ENCODE data around the gene MICAL3. TPM values are rescaled to one million over a fixed set of nuclear protein-coding genes. Genes with fewer than 3 reads are reported as not detected.

The MICAL3 gene
- total RNA-seq, 1 donor from 2014 or later: 33.6 TPM

DNA sequence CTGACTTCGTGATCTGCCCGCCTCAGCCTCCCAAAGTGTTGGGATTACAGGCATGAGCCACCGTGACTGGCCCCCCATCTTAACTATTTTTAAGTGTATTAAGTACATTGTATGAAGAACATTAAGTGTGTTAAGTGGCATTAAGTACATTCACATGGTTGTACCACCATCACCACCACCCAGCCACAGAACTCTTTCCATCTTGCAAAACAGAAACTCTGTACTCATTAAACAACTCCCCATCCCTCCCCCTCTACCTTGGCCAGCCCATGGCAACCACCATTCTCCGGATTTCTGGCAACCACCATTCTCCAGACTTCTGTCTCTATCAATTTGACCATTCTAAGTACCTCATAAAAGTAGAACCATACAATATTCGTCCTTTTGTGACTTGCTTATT lies 35.6 kb upstream of the MICAL3 start:
- H3K79me2 ChIP-seq (ENCODE audit: low read depth): no peaks in the 10 kb centered on the region
- Mint-ChIP-seq H3K36me3 (no peaks in the 10 kb centered on the region), H3K9me3 (no peaks in the 10 kb centered on the region), H3K27me3 (ENCODE audit: insufficient read depth, low read depth) (peaks cover 1% of the 10 kb centered on the region), H3K27ac (no peak overlapping the region), H3K4me1 (peaks cover 5% of the 10 kb centered on the region), H3K4me3 (no peak overlapping the region)
- H3K4me2 ChIP-seq: no peak overlapping the region
- no peaks in the 10 kb centered on the region for H3K9me3 ChIP-seq (ENCODE audit: low read depth)
- TF ChIP-seq, protein P1, sequence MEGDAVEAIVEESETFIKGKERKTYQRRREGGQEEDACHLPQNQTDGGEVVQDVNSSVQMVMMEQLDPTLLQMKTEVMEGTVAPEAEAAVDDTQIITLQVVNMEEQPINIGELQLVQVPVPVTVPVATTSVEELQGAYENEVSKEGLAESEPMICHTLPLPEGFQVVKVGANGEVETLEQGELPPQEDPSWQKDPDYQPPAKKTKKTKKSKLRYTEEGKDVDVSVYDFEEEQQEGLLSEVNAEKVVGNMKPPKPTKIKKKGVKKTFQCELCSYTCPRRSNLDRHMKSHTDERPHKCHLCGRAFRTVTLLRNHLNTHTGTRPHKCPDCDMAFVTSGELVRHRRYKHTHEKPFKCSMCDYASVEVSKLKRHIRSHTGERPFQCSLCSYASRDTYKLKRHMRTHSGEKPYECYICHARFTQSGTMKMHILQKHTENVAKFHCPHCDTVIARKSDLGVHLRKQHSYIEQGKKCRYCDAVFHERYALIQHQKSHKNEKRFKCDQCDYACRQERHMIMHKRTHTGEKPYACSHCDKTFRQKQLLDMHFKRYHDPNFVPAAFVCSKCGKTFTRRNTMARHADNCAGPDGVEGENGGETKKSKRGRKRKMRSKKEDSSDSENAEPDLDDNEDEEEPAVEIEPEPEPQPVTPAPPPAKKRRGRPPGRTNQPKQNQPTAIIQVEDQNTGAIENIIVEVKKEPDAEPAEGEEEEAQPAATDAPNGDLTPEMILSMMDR (IDR thresholded peaks at IDR 0.05): no peak
- no peak overlapping the region for H2AFZ ChIP-seq (replicated peaks)
- H3K27me3 ChIP-seq: no peaks in the 10 kb centered on the region
- no peak overlapping the region for H3K9ac ChIP-seq
- H3K4me1 ChIP-seq: no peaks in the 10 kb centered on the region
- H4K20me1 ChIP-seq (ENCODE audit: low read depth): no peaks in the 10 kb centered on the region
- no peak for DNase-seq (ENCODE audit: low spot score)
- H3K27ac ChIP-seq: no peak overlapping the region
- no peak overlapping the region for H3K4me3 ChIP-seq
- H3F3A ChIP-seq (ENCODE audit: low read depth): no peaks in the 10 kb centered on the region
- no peaks in the 10 kb centered on the region for H3K36me3 ChIP-seq

DNA sequence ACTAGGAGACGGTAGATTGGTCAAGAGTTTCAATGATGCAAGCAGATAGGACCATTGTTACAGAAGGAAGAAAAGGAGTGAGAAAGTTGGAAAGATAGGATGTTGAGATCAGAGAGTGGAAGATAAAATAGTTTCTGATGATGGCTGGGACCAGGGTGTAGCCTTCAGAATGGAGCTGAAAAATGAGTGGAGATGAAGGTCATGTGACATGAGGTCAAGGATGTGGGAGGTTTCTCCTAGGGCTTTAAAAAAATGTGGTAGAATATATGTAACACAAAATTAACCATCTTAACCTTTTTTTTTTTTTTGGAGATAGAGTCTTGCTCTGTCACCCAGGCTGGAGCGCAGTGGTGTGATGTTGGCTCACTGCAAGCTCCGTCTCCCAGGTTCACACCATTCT lies 35.1 kb upstream of the MICAL3 start:
- Histone ChIP-seq H2AFZ (replicated peaks) (no peak overlapping the region), H3K27me3 (no peaks in the 10 kb centered on the region), H3K4me1 (no peaks in the 10 kb centered on the region), H3K27ac (no peak overlapping the region), H3K4me2 (no peak overlapping the region), H3K9ac (no peak overlapping the region), H3K36me3 (no peaks in the 10 kb centered on the region), H3F3A (ENCODE audit: low read depth) (no peaks in the 10 kb centered on the region), H4K20me1 (ENCODE audit: low read depth) (no peaks in the 10 kb centered on the region), H3K9me3 (ENCODE audit: low read depth) (no peaks in the 10 kb centered on the region), H3K79me2 (ENCODE audit: low read depth) (no peaks in the 10 kb centered on the region), H3K4me3 (no peak overlapping the region)
- H3K4me1 Mint-ChIP-seq: peaks cover 7% of the 10 kb centered on the region
- H3K36me3 Mint-ChIP-seq: no peaks in the 10 kb centered on the region
- no peak overlapping the region for H3K4me3 Mint-ChIP-seq
- H3K27me3 Mint-ChIP-seq (ENCODE audit: insufficient read depth, low read depth): no peaks in the 10 kb centered on the region
- TF ChIP-seq EZH2 (IDR thresholded peaks at IDR 0.05): no peak
- TF ChIP-seq, protein P1 (IDR thresholded peaks at IDR 0.05): no peak
- TF ChIP-seq EZH2phosphoT487 (IDR thresholded peaks at IDR 0.05): no peak
- no peaks in the 10 kb centered on the region for H3K9me3 Mint-ChIP-seq
- DNase-seq (ENCODE audit: low spot score): no peak
- H3K27ac Mint-ChIP-seq: no peak overlapping the region

DNA sequence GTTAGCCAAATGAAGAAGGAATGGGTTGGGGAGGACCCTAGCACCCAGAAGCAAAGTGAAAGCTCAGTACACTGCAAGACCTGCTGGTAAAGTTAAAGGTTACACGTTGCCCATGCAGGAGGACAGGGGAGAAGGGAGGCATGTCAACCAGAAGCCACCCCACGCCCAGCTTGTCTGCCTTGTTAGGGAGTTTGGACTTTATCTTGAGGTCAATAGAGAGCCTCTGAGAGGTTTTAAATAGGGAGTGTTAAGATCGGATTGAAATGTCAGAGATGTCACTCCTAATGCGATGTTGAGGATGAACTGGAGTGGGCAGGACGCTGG lies 34.7 kb upstream of the MICAL3 start:
- TF ChIP-seq EZH2 (IDR thresholded peaks at IDR 0.05) (no peak), EZH2phosphoT487 (IDR thresholded peaks at IDR 0.05) (no peak)
- TF ChIP-seq, protein P1 (IDR thresholded peaks at IDR 0.05): no peak
- peaks cover 3% of the 10 kb centered on the region for H3K9me3 Mint-ChIP-seq

More for the DNA sequence above, 34.7 kb upstream of the MICAL3 start:
- H3K4me1 ChIP-seq: no peaks in the 10 kb centered on the region
- no peaks in the 10 kb centered on the region for H3K36me3 ChIP-seq
- H3K4me3 Mint-ChIP-seq: no peak overlapping the region
- H3K9me3 ChIP-seq (ENCODE audit: low read depth): no peaks in the 10 kb centered on the region
- H3K27ac Mint-ChIP-seq: no peak overlapping the region
- DNase-seq (ENCODE audit: low spot score): no peak
- H3K27me3 ChIP-seq: no peaks in the 10 kb centered on the region
- H3K79me2 ChIP-seq (ENCODE audit: low read depth): no peaks in the 10 kb centered on the region
- no peaks in the 10 kb centered on the region for H4K20me1 ChIP-seq (ENCODE audit: low read depth)
- H3K9ac ChIP-seq: no peak overlapping the region
- peaks cover 2% of the 10 kb centered on the region for H3K27me3 Mint-ChIP-seq (ENCODE audit: insufficient read depth, low read depth)
- no peaks in the 10 kb centered on the region for H3K36me3 Mint-ChIP-seq
- H2AFZ ChIP-seq (replicated peaks): no peak overlapping the region
- H3F3A ChIP-seq (ENCODE audit: low read depth): no peaks in the 10 kb centered on the region
- no peak overlapping the region for H3K4me2 ChIP-seq
- H3K4me3 ChIP-seq: no peak overlapping the region
- H3K27ac ChIP-seq: no peak overlapping the region
- H3K4me1 Mint-ChIP-seq: peaks cover 10% of the 10 kb centered on the region

Data from neural progenitor cell (in vitro differentiated cells).